GM19372 (cell line): Measurements from ENCODE around the gene ALDH4A1.
"Not testable (repeated sequence)": the region's sequence is repeated elsewhere in the genome, so short reads cannot be mapped to it uniquely, and the experiment has no call there.

ENCODE experiments used
- ATAC-seq: cut with Tn5 transposase; IDR thresholded peaks from one replicate; pipeline ENCODE4 v1.9.1; 2021; ENCODE audit warnings: mild to moderate bottlenecking, low read depth, moderate library complexity; ENCODE audit not compliant: unreplicated experiment

Gene ALDH4A1

DNA sequence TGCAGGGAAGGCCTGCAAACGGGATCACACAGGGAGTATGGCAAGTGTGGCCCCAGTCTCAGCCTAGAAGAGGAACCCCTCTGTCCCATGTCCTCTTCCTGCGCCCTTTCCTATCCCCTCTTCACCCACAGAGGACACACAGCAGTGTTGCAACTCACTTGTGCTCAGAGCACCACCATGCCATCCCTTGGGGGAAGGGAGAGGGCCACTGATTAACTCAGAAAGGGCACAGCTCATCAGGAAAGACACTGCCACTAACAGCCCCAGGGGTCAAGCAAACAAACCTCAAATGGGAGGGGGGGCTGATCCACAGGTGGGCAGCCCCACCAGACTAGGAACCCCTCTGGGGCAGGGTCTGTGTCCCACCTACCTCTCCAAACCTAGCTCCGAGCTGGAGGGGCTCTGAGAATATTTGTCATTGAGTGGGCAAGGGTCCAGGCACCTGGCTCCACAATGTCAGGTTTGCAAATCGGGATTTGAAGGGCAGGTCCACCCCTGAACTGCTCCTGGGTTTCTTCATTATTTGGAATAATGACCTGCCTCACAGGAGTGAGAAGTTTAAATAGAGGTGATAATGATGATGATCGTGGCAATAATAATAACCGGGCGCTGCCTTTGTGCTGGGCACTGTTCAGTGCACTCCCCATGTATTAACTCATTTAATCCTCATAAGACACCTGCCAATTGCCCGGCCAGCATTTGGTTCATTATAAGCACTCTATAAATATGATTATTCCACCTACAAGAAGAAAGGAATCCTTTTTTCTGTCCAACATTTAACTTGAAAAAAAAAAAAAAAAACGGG is 1.0 kb downstream of the ALDH4A1 start:
- no peak for ATAC-seq

DNA sequence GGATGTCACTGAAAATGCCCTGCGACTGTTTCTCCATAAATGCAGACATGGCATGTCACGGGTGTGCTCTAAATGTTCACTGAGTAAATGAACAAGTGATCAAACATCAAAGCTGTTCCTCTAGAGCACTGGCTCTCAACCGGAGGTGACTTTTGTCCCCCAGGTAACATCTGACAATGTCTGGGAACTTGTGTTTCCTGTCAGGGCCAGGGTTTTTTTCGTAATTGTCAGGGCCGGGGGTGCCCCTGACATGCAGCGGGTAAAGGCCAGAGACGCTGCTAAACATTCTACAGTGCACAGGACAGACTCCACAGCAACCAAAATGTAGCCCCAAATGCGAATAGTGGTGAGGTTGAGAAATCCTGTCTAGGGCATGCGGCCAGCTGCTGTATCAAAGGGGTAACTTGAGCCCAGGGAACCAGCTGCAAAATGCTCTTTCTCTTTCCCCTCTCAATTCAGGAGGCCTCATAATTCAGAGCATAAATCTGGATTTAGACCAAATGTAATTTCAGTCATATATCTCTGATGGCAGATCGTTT is 2.0 kb downstream of the ALDH4A1 start:
- ATAC-seq = no peak

DNA sequence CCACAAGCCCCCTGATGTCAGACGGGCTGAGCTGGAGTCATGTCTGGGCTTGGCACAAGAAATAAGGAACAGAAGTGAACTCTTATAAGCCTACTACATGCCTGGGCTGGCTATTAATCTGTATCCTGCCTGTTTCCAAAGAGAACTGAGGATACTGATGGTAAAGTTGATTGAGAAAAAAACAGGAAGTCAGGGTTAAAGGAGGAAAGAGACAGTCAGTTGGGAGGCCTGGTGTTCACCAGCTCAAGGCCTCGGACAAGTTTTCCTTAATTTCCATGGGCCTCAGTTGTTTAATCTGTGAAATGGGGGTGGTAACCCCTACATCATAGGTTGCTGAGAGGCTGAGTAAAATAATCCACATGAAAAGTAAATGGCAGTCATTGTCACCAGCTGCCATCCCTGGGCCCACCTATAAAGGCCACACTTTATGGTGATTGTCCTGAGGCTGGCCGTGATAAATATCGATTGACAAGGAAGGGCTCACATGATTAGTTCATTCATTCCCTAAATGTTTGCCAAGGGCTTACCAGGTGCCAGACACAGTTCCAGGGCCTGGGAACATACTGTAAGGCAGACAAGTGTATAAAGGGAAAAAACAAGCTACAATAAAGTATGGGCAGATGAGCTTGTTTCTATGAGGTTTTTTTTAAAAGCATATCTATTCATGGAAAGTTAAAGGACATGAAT is 2.8 kb downstream of the ALDH4A1 start:
- no peak for ATAC-seq

DNA sequence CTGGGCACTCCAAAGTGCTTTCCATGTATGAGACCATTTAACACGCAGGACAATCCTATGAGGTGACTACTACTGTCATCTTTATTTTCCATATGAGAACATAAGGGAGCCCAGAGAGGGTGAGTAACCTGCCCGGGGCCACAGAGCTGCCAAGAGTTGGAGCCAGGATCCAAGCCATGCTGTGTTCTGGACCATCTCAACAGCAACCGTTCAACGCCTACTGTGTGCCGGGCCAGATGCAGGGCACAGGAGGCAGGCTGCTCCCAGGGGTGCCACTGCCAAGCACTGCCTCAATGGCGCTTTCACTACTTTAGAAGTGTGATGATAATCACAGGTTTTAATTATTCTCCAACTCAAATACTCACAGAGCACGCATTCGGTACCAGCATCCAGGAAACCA is 3.8 kb downstream of the ALDH4A1 start:
- no peak for ATAC-seq

DNA sequence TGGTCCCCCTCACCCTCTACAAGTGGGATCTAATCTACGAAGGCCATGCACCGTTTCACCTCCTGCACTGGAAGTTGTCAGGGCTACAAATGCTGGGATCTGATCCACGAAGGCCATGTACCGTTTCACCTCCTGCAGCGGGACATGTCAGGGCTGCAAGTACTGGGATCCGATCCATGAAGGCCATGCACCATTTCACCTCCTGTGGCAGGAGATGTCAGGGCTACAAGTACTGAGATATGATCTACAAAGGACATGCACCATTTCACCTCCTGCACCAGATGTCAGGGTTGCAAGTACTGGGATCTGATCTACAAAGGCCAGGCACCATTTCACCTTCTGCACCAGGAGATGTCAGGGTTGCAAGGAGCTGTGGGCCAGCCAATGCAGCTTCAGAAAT is 7.0 kb downstream of the ALDH4A1 start:
- no peak for ATAC-seq

DNA sequence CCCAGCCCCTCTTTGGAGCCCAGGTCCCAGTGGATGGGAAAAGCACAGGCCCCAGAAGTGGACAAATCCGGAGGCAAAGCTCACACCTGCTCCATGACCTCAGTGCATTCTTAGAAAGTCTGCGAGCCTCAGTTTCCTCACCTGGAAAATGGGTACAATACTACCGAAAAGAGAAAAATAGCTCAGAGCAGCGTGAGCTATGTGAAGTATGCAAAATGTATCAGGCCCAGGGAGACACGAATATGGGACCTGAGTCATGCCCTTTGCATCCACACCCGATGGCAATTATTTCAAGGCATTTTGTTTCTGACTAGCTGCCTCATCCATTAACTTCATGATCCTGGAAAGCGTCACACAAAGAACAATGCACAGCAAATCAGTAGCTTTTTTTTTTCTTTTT is 9.2 kb downstream of the ALDH4A1 start:
- no peak for ATAC-seq

DNA sequence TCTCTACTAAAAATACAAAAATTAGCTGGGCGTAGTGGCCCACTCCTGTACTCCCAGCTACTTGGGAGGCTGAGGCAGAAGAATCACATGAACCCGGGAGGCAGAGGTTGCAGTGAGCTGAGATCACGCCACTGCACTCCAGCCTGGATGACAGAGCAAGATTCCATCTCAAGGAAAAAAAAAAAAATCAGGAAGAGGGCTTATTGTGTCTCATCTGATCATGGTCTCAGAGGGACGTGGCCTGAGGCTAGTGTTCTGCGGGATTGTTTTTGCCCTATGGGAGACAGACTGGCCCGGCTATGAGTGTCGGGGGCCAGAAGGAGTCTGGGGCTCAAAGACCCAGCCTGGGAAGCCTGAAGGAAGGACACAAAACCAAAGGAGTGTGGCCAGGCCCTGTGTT is 10.5 kb downstream of the ALDH4A1 start:
- ATAC-seq = not testable (repeated sequence)

DNA sequence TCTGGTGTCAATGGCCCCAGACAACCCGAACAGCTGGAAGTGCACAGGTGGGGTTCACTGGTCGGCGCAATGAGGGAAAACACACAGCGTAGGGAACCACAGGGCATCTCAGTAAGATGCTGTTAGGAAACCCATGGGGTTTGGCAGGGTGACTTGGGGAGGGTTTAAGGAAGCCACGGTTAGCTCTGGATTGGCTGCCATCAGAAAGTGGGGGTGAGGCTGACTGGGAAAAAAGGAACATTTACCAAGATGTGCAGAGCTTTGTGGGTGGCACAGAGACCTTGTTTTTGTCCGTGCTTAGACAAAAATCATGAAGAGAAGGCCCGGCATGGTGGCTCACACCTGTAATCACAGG is 11.0 kb downstream of the ALDH4A1 start:
- no peak for ATAC-seq

DNA sequence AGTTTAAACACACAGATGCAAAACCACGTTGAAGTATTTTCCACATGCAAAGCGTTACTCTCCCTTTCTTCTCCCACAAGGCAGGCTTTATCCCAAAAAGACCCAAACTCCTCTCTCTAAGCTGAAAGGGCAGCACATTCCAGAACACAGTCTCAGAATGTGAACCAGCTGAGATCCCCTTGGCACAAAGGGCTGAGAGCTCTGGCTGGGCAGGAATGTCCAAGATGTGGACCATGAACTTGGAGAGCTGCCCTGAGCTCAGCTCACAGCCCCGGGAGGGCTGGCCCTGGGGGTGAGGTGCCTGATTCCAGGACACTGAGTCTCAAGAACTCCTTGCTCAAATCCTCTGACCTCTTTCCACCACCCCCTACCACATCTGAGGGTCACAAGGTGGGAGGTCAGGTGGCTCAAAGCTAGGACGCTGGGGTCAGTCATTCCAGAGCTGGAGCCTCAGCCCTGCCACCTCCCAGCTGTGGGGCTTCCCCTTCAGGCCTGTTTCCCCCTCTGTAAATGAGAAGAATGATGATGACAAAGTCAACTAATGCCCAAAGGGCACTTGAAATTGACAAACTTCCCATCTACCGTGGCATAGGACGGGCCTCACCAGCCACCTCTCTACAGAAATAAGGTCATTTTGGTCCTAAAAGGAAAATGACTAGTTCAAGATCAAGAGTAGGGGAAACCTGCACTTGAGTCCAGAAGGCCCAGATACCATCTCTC is 11.5 kb downstream of the ALDH4A1 start:
- no peak for ATAC-seq

DNA sequence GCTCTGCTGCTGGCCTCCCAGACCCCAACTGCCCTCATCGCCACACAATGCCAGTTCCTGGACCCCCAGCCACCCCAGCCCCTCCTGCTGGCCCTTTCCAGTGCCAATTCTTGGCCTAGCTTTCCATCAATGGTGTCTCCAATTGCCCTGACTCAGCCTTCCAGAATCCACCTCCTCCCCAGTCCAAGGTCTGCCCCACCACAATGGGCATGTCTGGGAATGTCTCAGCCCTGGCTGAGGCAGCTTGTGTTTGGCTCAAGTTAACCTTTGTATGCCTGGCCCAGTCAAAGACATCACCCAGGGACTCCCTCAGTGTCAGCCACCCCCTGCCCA is 16.4 kb downstream of the ALDH4A1 start:
- no peak for ATAC-seq

DNA sequence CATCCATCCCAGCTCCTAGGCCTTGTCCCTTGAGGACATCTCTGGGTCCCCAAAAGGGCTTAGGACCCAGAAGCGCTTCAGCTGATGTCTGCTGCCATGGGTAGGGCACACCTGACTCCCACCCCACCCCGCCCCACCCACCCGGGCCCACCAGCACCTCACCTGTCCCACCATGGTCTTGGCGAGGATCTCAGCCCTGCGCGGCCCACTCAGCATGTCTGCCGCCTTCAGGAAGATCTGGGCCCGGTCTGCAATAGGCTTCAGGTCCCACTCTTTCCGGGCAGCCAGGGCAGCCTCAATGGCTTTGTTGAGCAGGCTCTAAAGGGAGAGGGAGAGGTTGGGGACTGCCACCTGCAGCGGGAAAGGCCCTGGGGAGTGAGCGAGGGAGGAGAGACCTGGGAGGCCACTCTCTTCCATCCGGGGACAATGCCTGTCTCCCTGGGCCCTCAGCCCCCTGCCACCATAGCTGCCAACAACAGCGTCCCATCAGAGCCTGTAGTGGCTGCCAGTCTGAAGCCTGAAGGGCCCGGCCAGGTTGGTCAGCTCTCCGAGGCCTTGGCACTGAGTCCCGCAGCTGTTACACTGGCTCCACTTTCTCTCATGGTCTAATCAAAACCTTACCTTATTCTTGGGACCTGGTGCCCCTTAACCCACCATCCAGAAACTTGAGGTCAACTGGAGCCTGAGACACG is 16.9 kb downstream of the ALDH4A1 start:
- ATAC-seq = no peak

DNA sequence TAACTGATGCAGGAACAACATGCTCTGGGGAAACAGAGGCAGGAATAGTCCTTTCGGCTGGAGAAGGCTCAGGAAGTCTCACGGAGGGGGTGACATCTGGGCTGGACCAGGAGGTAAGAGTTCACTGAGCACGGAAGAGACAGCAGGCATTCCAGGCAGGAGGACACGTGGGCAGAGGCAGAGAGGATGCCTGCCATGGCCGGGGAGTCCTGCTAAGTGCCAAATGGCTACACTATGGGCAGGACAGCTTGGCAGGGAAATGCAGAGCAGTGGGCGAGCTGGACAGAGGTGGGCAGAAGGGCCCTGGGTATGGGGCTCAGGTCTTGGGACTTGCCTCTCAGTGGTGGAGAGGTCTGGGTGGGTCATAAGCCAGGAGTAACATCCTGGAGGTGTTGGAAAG is 17.6 kb downstream of the ALDH4A1 start:
- no peak for ATAC-seq

DNA sequence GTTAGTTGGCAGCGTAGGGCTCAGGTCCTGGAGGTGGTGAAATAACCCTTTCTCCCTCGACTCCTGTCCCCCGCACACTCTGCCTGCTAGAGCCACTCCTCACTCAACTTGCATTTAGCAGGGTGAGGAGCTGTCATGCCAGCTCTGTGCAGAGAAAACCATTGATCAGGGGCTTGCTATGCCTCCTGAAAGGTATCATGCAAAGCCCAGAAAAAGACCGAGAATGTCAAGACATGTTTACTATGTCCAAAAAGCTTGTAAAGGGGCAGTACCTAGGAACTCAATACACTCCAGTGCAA is 18.0 kb downstream of the ALDH4A1 start:
- no peak for ATAC-seq

DNA sequence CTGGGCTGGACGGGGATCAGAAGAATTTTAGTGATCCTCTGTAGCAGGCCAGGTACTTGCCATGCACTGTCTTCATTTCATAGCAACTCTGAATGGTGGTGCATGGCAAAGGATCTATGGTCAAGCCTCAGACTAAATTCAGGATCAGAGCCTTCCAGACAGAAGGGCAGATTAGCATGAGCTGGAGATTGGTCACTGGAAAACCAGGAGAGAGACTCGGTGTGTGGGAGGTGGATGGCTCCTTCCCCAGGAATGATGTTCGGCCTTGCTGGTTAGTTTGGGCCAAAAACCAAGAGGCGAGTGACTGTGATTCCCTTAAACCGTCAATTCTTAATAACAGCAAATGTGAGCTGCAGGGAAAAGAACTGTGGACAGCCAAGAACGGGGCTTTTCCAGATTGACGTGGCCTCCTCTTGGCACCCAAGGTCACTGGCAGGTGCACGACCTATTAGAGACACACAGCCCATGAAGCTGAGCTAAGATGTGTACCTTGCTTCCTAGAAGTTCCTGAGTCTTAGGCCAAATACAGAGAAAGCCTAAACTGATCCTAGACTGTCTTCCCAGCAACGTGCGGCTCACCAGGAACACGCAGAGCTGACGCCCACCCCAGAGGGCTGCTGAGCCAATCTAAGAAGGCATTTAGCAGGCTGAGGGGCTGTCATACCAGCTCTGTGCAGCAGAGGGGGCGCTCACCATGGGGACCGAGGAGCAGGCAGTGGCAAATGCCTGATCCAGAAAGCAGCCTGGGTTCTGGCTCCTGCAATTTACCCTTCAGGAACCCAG is 18.5 kb downstream of the ALDH4A1 start:
- no peak for ATAC-seq

DNA sequence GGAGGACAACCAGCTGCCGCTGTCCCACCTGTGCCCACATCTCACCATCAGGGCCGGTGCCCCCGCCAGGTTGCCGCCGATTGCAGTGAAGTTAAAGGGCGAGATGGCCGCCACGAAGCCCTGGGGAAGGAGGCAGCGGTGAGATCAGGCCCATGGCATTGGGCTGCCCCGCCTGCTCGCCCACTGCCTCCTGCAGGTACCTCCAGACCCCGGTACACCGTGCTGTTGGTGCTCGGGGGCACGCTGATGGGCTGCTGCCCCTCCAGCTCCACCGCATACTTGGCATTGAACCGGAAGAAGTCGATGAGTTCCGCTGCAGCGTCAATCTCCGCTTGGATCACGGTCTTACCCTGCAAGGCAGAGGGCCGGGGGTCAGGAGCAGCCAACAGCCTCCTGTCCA is 19.3 kb downstream of the ALDH4A1 start:
- no peak for ATAC-seq

DNA sequence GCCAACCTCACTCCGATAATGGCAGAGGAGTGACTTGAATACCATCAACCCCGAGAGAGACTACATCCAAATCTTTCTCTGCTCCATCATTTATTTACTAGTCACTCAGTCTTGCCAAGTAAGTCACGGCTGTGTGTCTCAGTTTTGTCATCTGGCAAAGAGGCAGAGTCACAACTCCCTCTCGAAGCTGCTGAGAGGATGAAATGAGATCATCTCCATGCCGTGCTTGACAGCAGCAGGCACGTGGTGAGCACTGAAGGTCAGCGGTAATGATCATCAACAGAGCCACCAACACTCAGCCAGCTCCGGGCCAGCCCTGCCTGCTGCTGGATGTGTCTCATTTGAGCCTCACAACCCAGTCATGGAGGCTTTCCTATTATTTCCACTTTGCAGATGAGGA is 19.9 kb downstream of the ALDH4A1 start:
- no peak for ATAC-seq

DNA sequence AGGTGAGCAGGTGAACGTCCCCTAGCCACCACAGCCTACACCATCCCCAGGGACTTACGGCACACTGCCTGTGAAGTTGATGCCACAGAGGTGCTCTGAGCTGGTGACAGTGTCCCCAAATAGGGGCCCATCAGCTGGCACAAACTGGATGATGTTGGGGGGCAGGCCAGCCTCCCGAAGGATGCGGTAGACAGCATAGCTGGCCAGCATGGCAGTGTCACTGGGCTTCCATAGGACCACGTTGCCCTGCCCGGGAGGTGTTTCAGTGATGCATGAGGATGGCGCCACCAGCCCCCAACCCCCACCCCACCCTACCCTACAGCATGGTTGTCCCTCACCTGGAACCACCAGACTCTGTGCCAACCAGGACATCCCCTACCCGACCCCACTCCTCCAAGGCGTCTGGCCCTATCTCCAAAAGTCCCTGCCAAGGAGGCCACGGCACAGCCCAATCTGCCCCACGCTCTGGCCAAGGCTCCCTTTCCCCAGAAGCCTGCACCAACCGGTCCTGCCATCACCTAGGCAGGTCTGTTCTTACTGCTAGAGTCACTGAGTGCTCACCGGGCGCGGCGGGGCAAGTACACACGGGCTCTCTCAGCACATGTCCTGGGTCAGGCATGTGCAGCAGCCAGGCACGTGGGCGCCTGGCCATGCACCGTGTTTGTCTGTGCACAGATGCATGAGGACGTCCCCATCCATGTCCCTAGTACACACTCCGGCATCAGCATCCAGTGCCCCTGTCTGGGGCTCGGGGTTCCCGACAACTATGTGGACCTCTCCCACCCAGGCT is 20.5 kb downstream of the ALDH4A1 start:
- no peak for ATAC-seq

DNA sequence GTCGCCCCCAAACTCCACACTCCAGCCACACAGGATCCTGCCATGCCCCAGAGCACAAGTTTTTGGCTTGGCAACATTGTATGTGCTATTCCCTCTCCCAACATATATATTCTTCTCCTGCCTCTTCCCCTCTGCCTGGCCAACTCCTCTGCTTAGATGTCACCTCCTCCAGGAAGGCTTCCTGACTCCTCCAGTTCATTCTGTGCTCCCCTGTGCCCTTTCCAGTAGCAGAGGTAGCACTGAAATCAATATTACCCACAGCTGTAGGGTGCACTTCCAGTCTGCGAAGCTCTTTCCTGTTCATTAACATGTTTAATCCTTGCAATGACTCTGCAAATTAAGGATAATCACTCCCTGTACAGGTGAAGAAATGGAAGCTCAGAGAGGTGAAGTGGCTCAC is 21.2 kb downstream of the ALDH4A1 start:
- no peak for ATAC-seq

DNA sequence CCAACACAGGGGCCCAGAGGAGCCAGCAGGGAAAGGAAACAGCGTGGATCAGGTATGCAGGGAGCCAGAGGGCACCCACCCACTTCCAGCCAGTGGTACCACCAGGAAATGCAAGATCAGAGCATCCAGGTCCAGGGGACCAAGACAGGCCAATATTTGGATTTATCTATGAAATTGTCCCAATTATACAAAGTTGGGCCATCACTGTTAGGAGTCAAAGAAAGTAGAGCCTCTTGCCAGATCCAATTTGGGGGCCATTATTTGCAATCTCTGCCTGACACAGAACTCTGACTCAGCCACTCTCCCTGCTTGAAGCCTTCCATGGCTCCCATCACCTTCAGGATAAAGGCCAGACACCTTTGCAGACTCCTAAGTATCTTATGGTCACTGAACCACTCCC is 21.8 kb downstream of the ALDH4A1 start:
- no peak for ATAC-seq
